Renal cortical epithelial cell (primary cell): ENCODE measurements around the gene APOC4. TPM values are rescaled to one million over a fixed set of nuclear protein-coding genes. Genes with fewer than 3 reads are reported as not detected.
A peak's percentile ranks its signal among the peaks of the same experiment; 100 is the strongest.
"Not testable (repeated sequence)": the region's sequence is repeated elsewhere in the genome, so short reads cannot be mapped to it uniquely, and the experiment has no call there.

Experiments used
- DNase-seq: peaks from one replicate; pipeline ENCODE4 v3.0.0-alpha.2; 2011; ENCODE audit warnings: low read depth
- total RNA-seq: library from RNA; depleted of rRNA; stranded (reverse); fragments of >200 nt; gene quantifications from 2 replicates; pipeline ENCODE4 v1.2.3, GENCODE V29; 2014

The APOC4 gene, protein sequence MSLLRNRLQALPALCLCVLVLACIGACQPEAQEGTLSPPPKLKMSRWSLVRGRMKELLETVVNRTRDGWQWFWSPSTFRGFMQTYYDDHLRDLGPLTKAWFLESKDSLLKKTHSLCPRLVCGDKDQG
- not detected in 2 replicates for total RNA-seq

DNA sequence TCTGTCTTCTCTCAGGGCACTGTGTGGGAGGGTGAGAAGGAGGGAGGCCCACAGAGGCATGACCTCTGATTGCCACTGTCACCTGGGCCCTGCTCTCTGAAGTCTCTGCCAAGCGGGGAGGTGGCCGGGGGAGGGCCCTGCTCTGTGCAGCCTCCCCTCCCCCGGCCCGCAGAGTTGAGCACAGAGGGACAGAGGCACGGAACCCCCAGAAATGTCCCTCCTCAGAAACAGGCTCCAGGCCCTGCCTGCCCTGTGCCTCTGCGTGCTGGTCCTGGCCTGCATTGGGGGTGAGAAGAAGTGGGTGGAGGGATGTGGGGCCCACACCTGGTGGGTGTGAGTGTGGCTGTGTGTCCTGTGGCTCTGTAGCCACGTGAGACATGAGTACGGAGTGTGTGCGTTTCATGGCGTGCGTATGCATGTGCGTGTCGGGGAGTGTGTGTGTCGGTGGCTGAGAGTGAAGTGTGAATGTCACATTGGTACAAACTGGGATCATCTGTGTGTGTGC, at the start of gene APOC4:
Gene APOC4 (plus strand): TSS at position 171 of the 505 bp plus-strand sequence. CDS start 41 bp downstream, at position 212.
- no peak for DNase-seq

DNA sequence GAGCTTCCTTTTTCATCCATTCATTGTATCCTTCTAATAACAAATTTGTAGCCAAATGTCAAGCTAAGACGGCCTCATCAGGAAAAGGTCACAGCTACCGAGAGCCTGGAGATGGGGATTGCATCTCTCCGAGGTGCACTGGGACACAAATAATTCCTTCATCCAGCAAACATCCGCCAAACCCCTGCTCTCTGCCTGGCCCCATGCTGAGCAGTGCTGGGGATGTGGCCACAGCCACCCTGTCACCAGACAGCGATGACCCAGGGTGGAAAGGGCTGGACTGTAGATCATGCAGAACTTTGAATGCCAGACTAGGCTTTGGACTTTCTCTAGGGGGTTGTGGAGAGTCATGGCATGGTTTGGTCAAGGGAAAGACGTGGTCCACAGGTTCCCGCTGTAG, 49.1 kb upstream of the APOC4 start:
- no peak for DNase-seq

DNA sequence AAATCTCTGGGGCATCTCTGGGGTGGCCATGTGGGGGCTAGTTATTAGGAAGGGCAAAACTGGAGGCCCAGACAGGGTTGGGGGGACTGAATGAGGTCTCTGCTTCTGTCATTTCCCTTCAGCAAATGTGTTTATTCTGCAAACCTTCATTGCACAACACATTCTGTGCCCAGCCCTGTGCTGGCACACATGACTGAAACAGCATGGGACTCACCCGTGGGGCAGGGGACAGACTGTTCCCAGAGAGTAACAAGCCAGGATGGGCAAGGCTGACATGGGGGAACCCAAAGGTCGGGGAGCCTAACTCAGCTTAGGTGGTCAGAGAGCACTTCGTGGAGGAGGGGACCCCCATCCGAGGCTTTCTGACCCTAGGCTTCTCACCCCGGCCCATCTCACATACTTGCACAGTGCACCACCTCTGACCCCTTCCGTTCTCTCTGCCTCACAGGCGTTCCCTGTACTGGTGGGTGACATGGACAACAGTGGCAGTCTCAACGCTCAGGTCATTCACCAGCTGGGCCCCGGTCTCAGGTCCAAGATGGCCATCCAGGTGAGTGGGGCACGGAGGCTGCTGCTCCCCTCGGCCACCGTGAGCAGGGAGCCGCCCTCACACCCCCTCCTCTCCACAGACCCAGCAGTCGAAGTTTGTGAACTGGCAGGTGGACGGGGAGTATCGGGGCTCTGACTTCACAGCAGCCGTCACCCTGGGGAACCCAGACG, 48.5 kb upstream of the APOC4 start:
- no peak for DNase-seq

DNA sequence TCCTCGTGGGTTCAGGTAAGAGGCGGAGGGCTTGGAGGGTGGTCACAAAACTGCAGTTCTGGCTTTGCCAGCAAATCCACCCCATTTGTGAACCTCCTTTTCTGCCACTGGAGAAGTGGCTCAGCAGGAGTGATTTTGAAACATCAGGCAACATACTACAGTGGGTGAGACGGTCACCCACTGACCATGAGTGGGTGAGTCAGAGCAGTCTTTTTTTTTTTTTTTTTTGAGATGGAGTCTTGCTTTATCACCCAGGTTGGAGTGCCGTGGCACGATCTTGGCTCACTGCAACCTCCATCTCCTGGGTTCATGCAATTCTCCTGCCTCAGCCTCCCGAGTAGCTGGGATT, 48.0 kb upstream of the APOC4 start:
- DNase-seq: no peak

DNA sequence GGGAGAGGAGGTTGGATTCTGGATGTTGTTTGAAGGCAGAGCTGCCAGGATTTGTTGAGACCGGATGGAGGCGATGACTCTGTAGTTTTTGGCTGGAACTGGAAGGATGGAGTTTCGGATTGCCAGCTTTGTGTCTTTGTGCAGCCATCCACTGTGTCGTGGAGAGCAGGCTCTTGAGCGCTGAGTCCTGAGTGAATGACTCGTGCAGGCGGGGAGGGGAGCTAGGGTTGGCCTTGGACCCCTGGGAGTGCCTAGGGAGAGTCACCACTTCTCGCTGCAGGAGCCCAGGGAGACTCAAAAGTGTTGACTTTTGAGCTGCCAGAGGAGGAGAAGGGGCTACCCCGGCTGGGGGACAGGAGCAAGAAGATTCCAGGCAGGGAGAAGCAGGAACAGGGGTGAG, 47.1 kb upstream of the APOC4 start:
- no peak for DNase-seq

DNA sequence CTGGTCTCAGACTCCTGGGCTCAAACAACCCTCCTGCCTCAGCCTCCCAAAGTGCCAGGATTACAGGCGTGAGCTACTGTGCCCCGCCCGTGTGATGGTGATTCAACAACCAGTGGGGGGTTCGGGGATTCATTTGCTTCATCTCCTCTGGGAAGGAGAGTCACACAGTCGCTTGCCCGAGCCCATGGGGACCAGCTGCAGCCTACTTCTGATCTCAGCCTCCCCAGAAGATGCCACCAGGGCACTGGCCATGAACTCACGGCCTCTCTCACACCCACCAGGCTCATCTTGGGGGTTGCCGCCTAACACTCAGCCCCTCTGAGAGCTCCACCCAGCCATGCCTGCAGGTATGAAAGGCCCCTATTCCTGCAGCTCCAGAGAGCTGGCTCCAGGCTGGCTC, 44.2 kb upstream of the APOC4 start:
- no peak for DNase-seq

DNA sequence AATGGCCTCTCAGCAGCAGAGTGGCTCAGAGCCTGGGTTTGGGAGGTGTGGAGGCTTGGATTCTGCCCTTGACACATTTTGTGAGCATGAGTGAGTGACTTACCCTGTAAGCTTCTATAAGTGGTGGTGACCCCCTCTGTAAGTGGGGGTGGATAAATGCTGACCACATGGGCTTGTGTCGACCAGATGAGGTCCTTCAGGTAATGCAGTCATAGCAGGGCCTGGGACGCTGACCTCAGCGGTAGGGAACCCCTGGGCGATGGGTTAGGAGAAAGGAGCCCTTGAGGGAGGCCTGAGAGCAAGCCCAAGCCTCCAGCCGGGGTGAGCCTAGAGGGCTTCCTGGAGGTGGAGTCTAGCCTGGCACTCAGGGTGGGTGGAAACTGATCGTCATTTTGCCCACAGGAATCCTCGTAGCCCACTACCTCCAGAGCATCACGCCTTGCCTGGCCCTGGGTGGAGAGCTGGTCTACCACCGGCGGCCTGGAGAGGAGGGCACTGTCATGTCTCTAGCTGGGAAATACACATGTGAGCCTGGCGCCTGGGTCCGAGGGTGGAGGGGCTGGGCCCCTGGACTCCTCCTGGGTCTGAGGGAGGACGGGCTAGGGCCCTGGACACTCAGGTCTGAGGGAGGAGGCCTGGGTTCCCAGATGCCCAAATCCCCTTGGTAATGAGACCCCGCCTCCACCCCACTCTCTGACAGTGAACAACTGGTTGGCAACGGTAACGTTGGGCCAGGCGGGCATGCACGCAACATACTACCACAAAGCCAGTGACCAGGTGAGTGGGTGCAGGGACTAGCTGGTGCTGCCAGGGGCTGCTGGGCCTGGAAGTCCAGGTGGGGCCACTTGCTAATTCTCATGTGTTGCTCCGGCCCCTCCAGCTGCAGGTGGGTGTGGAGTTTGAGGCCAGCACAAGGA, 41.5 kb upstream of the APOC4 start:
- DNase-seq: no peak

DNA sequence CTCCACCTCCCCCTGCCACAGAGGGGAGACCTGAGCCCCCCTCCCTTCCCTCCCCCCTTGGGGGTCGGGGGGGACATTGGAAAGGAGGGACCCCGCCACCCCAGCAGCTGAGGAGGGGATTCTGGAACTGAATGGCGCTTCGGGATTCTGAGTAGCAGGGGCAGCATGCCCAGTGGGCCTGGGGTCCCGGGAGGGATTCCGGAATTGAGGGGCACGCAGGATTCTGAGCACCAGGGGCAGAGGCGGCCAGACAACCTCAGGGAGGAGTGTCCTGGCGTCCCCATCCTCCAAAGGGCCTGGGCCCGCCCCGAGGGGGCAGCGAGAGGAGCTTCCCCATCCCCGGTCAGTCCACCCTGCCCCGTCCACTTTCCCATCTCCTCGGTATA, 38.8 kb upstream of the APOC4 start:
- DNase-seq: no peak

DNA sequence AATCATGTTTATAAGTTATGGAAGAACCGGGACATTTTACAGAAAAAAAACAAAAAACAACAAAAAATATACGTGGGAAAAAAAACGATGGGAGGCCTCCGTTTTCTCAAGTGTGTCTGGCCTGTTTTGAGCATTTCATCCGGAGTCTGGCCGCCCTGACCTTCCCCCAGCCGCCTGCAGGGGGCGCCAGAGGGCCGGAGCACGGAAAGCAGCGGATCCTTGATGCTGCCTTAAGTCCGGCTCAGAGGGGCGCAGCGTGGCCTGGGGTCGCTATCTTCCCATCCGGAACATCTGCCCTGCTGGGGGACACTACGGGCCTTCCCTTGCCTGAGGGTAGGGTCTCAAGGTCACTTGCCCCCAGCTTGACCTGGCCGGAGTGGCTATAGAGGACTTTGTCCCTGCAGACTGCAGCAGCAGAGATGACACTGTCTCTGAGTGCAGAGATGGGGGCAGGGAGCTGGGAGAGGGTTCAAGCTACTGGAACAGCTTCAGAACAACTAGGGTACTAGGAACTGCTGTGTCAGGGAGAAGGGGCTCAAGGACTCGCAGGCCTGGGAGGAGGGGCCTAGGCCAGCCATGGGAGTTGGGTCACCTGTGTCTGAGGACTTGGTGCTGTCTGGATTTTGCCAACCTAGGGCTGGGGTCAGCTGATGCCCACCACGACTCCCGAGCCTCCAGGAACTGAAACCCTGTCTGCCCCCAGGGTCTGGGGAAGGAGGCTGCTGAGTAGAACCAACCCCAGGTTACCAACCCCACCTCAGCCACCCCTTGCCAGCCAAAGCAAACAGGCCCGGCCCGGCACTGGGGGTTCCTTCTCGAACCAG, 38.2 kb upstream of the APOC4 start:
- no peak for DNase-seq

DNA sequence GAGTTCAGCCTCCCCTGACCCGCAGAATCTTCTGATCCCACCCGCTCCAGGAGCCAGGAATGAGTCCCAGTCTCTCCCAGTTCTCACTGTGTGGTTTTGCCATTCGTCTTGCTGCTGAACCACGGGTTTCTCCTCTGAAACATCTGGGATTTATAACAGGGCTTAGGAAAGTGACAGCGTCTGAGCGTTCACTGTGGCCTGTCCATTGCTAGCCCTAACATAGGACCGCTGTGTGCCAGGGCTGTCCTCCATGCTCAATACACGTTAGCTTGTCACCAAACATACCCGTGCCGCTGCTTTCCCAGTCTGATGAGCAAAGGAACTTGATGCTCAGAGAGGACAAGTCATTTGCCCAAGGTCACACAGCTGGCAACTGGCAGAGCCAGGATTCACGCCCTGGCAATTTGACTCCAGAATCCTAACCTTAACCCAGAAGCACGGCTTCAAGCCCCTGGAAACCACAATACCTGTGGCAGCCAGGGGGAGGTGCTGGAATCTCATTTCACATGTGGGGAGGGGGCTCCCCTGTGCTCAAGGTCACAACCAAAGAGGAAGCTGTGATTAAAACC, 37.5 kb upstream of the APOC4 start:
- DNase-seq: no peak

DNA sequence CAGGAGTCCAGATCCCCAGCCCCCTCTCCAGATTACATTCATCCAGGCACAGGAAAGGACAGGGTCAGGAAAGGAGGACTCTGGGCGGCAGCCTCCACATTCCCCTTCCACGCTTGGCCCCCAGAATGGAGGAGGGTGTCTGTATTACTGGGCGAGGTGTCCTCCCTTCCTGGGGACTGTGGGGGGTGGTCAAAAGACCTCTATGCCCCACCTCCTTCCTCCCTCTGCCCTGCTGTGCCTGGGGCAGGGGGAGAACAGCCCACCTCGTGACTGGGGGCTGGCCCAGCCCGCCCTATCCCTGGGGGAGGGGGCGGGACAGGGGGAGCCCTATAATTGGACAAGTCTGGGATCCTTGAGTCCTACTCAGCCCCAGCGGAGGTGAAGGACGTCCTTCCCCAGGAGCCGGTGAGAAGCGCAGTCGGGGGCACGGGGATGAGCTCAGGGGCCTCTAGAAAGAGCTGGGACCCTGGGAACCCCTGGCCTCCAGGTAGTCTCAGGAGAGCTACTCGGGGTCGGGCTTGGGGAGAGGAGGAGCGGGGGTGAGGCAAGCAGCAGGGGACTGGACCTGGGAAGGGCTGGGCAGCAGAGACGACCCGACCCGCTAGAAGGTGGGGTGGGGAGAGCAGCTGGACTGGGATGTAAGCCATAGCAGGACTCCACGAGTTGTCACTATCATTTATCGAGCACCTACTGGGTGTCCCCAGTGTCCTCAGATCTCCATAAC, 36.4 kb upstream of the APOC4 start, which contains the start of gene APOE:
Gene APOE (plus strand): TSS at position 360 of the 724 bp plus-strand sequence. CDS start 829 bp downstream, outside the sequence.
- DNase-seq: no peak

DNA sequence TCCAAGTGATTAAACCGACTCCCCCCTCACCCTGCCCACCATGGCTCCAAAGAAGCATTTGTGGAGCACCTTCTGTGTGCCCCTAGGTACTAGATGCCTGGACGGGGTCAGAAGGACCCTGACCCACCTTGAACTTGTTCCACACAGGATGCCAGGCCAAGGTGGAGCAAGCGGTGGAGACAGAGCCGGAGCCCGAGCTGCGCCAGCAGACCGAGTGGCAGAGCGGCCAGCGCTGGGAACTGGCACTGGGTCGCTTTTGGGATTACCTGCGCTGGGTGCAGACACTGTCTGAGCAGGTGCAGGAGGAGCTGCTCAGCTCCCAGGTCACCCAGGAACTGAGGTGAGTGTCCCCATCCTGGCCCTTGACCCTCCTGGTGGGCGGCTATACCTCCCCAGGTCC, 34.4 kb upstream of the APOC4 start:
- DNase-seq: no peak

DNA sequence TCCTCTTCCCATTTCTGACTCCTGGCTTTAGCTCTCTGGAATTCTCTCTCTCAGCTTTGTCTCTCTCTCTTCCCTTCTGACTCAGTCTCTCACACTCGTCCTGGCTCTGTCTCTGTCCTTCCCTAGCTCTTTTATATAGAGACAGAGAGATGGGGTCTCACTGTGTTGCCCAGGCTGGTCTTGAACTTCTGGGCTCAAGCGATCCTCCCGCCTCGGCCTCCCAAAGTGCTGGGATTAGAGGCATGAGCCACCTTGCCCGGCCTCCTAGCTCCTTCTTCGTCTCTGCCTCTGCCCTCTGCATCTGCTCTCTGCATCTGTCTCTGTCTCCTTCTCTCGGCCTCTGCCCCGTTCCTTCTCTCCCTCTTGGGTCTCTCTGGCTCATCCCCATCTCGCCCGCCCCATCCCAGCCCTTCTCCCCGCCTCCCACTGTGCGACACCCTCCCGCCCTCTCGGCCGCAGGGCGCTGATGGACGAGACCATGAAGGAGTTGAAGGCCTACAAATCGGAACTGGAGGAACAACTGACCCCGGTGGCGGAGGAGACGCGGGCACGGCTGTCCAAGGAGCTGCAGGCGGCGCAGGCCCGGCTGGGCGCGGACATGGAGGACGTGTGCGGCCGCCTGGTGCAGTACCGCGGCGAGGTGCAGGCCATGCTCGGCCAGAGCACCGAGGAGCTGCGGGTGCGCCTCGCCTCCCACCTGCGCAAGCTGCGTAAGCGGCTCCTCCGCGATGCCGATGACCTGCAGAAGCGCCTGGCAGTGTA, 33.8 kb upstream of the APOC4 start:
- DNase-seq: no peak

DNA sequence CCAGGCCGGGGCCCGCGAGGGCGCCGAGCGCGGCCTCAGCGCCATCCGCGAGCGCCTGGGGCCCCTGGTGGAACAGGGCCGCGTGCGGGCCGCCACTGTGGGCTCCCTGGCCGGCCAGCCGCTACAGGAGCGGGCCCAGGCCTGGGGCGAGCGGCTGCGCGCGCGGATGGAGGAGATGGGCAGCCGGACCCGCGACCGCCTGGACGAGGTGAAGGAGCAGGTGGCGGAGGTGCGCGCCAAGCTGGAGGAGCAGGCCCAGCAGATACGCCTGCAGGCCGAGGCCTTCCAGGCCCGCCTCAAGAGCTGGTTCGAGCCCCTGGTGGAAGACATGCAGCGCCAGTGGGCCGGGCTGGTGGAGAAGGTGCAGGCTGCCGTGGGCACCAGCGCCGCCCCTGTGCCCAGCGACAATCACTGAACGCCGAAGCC, 33.2 kb upstream of the APOC4 start:
- DNase-seq: no peak

DNA sequence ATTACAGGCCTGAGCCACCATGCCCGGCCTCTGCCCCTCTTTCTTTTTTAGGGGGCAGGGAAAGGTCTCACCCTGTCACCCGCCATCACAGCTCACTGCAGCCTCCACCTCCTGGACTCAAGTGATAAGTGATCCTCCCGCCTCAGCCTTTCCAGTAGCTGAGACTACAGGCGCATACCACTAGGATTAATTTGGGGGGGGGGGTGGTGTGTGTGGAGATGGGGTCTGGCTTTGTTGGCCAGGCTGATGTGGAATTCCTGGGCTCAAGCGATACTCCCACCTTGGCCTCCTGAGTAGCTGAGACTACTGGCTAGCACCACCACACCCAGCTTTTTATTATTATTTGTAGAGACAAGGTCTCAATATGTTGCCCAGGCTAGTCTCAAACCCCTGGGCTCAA, 32.3 kb upstream of the APOC4 start:
- no peak for DNase-seq

DNA sequence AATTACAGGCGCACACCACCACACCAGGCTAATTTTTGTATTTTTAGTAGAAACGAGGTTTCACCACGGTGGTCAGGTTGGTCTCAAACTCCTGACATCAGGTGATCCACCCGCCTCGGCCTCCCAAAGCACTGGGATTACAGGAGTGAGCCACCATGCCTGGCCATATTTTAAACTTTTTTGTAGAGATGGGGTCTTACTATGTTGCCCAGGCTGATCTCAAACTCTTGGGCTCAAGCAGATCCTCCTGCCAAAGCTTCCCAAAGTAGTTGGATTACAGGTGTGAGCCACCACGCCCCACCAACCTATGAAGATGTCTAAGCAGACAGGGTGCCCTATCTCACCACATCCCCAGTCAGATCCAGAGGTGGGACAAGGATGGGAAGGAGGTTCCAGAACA, 30.1 kb upstream of the APOC4 start:
- DNase-seq: not testable (repeated sequence)

DNA sequence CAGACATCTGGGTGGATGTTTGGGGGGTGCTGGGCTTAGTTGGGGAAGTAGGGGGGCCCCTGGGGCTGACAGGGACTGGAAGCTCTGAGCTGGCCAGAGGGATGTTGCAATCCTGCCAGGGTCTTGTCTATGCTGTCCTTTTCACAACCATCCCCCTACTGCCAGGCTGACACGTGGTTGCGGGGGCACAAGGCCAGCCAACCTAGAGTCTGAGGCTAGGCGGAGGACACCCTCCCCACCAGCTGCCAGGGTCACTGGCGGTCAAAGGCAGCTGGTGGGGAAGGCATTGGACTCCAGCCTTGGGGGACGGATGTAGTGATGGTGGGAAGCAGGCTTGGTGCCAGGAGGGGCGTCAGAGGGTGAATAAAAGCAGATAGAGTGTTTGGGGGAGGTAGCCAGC, 29.2 kb upstream of the APOC4 start:
- peak; percentile 13 for DNase-seq

DNA sequence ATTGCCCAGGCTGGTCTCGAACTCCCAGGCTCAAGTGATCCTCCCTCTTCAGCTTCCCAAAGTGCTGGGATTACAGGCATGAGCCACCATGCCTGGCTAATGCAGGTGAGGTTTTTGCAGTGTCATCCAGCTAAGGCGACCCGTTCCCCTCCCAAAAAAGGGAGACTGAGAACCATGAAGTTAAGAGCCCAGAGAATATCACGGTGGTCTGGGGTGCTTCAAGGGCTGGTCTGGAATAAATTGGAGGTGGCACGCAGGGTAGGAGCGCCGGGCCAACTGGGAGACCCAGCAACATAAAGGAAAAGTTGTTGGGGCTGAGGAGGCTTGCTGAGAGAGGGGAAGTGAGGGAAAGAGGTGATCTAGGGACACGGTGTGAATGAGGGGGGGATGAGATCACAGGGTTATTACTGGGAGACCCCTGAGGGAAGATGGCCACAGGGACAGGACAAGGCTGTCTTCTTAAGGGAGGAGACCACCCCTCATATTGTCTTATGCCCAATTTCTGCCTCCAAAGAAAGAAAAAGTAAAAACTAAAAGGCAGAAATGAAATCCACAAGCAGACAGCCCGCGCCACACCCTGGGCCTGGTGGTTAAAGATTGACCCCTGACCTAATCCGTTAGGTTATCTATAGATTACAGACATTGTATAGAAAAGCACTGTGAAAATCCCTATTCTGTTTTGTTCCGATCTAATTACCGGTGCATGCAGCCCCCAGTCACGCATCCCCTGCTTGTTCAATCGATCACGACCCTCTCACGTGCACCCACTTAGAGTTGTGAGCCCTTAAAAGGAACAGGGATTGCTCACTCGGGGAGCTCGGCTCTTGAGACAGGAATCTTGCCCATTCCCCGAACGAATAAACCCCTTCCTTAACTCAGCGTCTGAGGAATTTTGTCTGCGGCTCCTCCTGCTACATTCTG, 28.3 kb upstream of the APOC4 start:
- DNase-seq: not testable (repeated sequence)
